GM12878 (cell line): ENCODE results near the gene EEFSEC. TPM values are rescaled to one million over a fixed set of nuclear protein-coding genes. Genes with fewer than 3 reads are reported as not detected.

Experiments used
- ATAC-seq: fragments of 200-7000 bp; cut with Tn5 transposase; 3 replicates; pipeline ENCODE4 v1.9.1; 2020; ENCODE audit warnings: mild to moderate bottlenecking, moderate library complexity
- BruUV-seq: library from RNA; stranded (reverse); fragments of 400-500 nt; replicated peaks from 2 replicates; lab custom pipeline; 2021; lab: Mats Ljungman, UMichigan
- CTCF ChIA-PET: fragments of 300-600 bp; sonication (Branson Sonifier 250); formaldehyde crosslinking; extraction: SDS; loops from one replicate; lab custom pipeline; 2021; ENCODE audit warnings: inconsistent platforms; lab: Yijun Ruan, JAX
- POLR2A ChIA-PET: fragments of 350-600 bp; formaldehyde crosslinking; extraction: SDS; loops from one replicate; lab custom pipeline; 2021; ENCODE audit warnings: inconsistent platforms; lab: Charles Lee
- RAD21 ChIA-PET: fragments of 300-600 bp; sonication (Branson Sonifier 250); formaldehyde crosslinking; loops from one replicate; lab custom pipeline; 2023; ENCODE audit warnings: antibody characterized with exemption; ENCODE audit not compliant: unreplicated experiment; lab: Charles Lee
- SMC1A ChIA-PET: fragments of 300-600 bp; sonication (Branson Sonifier 250); formaldehyde crosslinking; loops from one replicate; lab custom pipeline; 2023; ENCODE audit not compliant: unreplicated experiment, uncharacterized antibody; lab: Charles Lee
- DNase-seq: peaks from one replicate; pipeline ENCODE4 v3.0.0-alpha.2; 2011; ENCODE audit warnings: low read depth, low spot score
- FAIRE-seq: peaks from 3 replicates; lab custom pipeline; 2011; peaks lifted over from hg19 to GRCh38; lab: Jason Lieb, UNC
- H2AFZ ChIP-seq: 2 replicates; pipeline ENCODE4 v1.6.0; 2011; ENCODE audit warnings: low read depth, low read length, control low read depth; ENCODE audit not compliant: control insufficient read depth
- H3K27ac ChIP-seq: 2 replicates; pipeline ENCODE4 v1.5.1; 2011; ENCODE audit warnings: control low read depth; ENCODE audit not compliant: control insufficient read depth, insufficient read depth
- H3K27me3 ChIP-seq, 2 experiments: replicated peaks in 1 of 2; 2 replicates each; pipeline versions ENCODE4 v1.6.0 to v1.6.1; 2011; ENCODE audit warnings: low read length in 1 of 2; ENCODE audit not compliant: control insufficient read depth in 2 of 2, insufficient read depth in 2 of 2
- H3K36me3 ChIP-seq, 2 experiments: 2 replicates each; pipeline ENCODE4 v1.5.1; 2011; ENCODE audit warnings: low read length in 1 of 2; ENCODE audit not compliant: control insufficient read depth in 2 of 2, insufficient read depth in 2 of 2
- H3K4me1 ChIP-seq: 2 replicates; pipeline ENCODE4 v1.6.1; 2011; ENCODE audit warnings: mild to moderate bottlenecking, low read length, moderate library complexity, mixed read lengths; ENCODE audit not compliant: control insufficient read depth, insufficient read depth
- H3K4me2 ChIP-seq: 2 replicates; pipeline ENCODE4 v1.6.0; 2011; ENCODE audit warnings: control low read depth; ENCODE audit not compliant: control insufficient read depth, insufficient read depth
- H3K4me3 ChIP-seq: fragments of 200-600 bp; sonication (generic); 2 replicates; pipeline ENCODE4 v1.5.1; 2016
- H3K79me2 ChIP-seq: 2 replicates; pipeline ENCODE4 v1.6.0; 2011; ENCODE audit warnings: low read length; ENCODE audit not compliant: control insufficient read depth, insufficient read depth
- H3K9ac ChIP-seq: 2 replicates; pipeline ENCODE4 v1.8.0; 2011; ENCODE audit warnings: low read length, control low read depth, mixed read lengths; ENCODE audit not compliant: control insufficient read depth, insufficient read depth
- H3K9me3 ChIP-seq: replicated peaks from 3 replicates; pipeline ENCODE4 v1.5.1; 2011; ENCODE audit warnings: mild to moderate bottlenecking, low read length; ENCODE audit not compliant: control insufficient read depth, insufficient read depth
- H4K20me1 ChIP-seq: 2 replicates; pipeline ENCODE4 v1.6.0; 2011; ENCODE audit not compliant: control insufficient read depth, insufficient read depth
- CHD1 ChIP-seq: IDR thresholded peaks from 2 replicates; pipeline ENCODE4 v1.6.1; 2012; ENCODE audit warnings: low read depth, low read length, improper control_type of control experiment
- CREM ChIP-seq: IDR thresholded peaks from 2 replicates; pipeline ENCODE4 v1.6.1; 2014; ENCODE audit warnings: antibody characterized with exemption, low read depth
- EGR1 ChIP-seq, 2 experiments: IDR thresholded peaks; 1 replicate in 1 of 2; 2 replicates in 1 of 2; pipeline ENCODE4 v1.6.1; 2011 to 2012; ENCODE audit warnings: low read depth in 2 of 2, low read length in 2 of 2, borderline replicate concordance in 1 of 2, mild to moderate bottlenecking in 1 of 2, moderate library complexity in 1 of 2
- EZH2 ChIP-seq: IDR thresholded peaks from 2 replicates; pipeline ENCODE4 v1.6.1; 2012; ENCODE audit warnings: low read depth, mild to moderate bottlenecking, control low read depth, inconsistent platforms, low read length, borderline replicate concordance; ENCODE audit not compliant: control insufficient read depth
- FOXK2 ChIP-seq: fragments of 450-650 bp; IDR thresholded peaks from 2 replicates; pipeline ENCODE4 v1.6.1; 2017; ENCODE audit warnings: mild to moderate bottlenecking, moderate library complexity
- NFYA ChIP-seq: IDR thresholded peaks from 2 replicates; pipeline ENCODE4 v1.6.1; 2011; ENCODE audit warnings: low read depth, mild to moderate bottlenecking, low read length, improper control_type of control experiment, borderline replicate concordance
- POLR2A ChIP-seq: IDR thresholded peaks from 2 replicates; pipeline ENCODE4 v1.6.1; 2011; ENCODE audit warnings: low read depth, mild to moderate bottlenecking, low read length
- POLR2AphosphoS2 ChIP-seq: IDR thresholded peaks from 2 replicates; pipeline ENCODE4 v1.6.1; 2011; ENCODE audit warnings: low read depth, mild to moderate bottlenecking, low read length, improper control_type of control experiment, moderate library complexity
- RAD21 ChIP-seq: IDR thresholded peaks from 2 replicates; pipeline ENCODE4 v1.6.1; 2011; ENCODE audit warnings: mild to moderate bottlenecking, low read depth, low read length, moderate library complexity; ENCODE audit not compliant: insufficient read depth
- TCF7 ChIP-seq: IDR thresholded peaks from 2 replicates; pipeline ENCODE4 v1.6.1; 2014; ENCODE audit warnings: antibody characterized with exemption, borderline replicate concordance
- ZNF622 ChIP-seq: fragments of 450-650 bp; IDR thresholded peaks from 2 replicates; pipeline ENCODE4 v1.6.1; 2017; ENCODE audit warnings: mild to moderate bottlenecking, inconsistent platforms
- ZSCAN29 ChIP-seq: fragments of 450-650 bp; IDR thresholded peaks from 2 replicates; pipeline ENCODE4 v1.6.1; 2017; ENCODE audit warnings: mild to moderate bottlenecking, moderate library complexity
- WGBS: methylation state at CpG from one replicate; pipeline ENCODE4 v1.1.6; 2016; ENCODE audit warnings: low lambda C conversion rate; ENCODE audit not compliant: insufficient replicate concordance, insufficient coverage; ENCODE audit errors: missing lambda C conversion rate; 5-methylcytosine and 5-hydroxymethylcytosine counted together
- in situ Hi-C: fragments of 300-500 bp; cut with MboI; formaldehyde crosslinking; loops from 9 replicates; pipeline ENCODE4 v1.14.3; 2018; ENCODE audit warnings: mixed read lengths
- intact Hi-C: fragments of 100-400 bp; cut with micrococcal nuclease; formaldehyde crosslinking; loops from one replicate; pipeline ENCODE4 v1.14.2; 2022; ENCODE audit not compliant: unreplicated experiment
- polyA plus RNA-seq, 11 experiments: library from polyadenylated mRNA; depleted of rRNA in 4 of 11; unstranded in 6 of 11; stranded (reverse) in 5 of 11; fragments of >200 nt; fragmentation: Nextera tagmentation in 4 of 11; fragmentation: Illumina TruSeq in 1 of 11; extraction: Ambion mirVana in 4 of 11; extraction: Trizol in 1 of 11; gene quantifications; 1 replicate in 1 of 11; 2 replicates in 10 of 11; pipeline versions ENCODE4 v1.2.1 to v1.2.3, GENCODE V29; 2011 to 2016; ENCODE audit warnings: inconsistent platforms in 2 of 11, missing spikeins in 2 of 11, low read depth in 1 of 11
- total RNA-seq, 4 experiments: library from RNA; depleted of rRNA in 3 of 4; stranded (reverse); fragments of >200 nt in 3 of 4; fragmentation: Illumina TruSeq in 1 of 4; extraction: Trizol in 1 of 4; gene quantifications; 2 replicates each; pipeline versions ENCODE4 v1.2.1 to v1.2.3, GENCODE V29; 2013 to 2021
- TF ChIP-seq, protein P1 (sequence below): fragments of 450-650 bp; IDR thresholded peaks from 2 replicates; pipeline ENCODE4 v1.6.1; 2017; ENCODE audit warnings: mild to moderate bottlenecking, low read depth, inconsistent platforms; ENCODE audit not compliant: poor library complexity, severe bottlenecking
- TF ChIP-seq, protein P2 (sequence below): IDR thresholded peaks from 2 replicates; pipeline ENCODE4 v1.6.1; 2012; ENCODE audit warnings: low read depth, low read length, improper control_type of control experiment
- TF ChIP-seq, protein P3 (sequence below): fragments of 150-350 bp; IDR thresholded peaks from 2 replicates; pipeline ENCODE4 v1.6.1; 2014; ENCODE audit warnings: mild to moderate bottlenecking, low read depth, low read length
- TF ChIP-seq, protein P4 (sequence below): IDR thresholded peaks from 2 replicates; pipeline ENCODE4 v1.6.1; 2012; ENCODE audit warnings: low read length, inconsistent platforms
- TF ChIP-seq, protein P5 (sequence below): fragments of 450-650 bp; IDR thresholded peaks from 2 replicates; pipeline ENCODE4 v1.6.1; 2016; ENCODE audit warnings: mild to moderate bottlenecking

Gene EEFSEC
- total and polyA plus RNA-seq, 10 of the 15 experiments (the other 5 are each of a cell fraction or from before 2014, with no cell fraction given): 0.29 to 29.1 (median 16.1) TPM

DNA sequence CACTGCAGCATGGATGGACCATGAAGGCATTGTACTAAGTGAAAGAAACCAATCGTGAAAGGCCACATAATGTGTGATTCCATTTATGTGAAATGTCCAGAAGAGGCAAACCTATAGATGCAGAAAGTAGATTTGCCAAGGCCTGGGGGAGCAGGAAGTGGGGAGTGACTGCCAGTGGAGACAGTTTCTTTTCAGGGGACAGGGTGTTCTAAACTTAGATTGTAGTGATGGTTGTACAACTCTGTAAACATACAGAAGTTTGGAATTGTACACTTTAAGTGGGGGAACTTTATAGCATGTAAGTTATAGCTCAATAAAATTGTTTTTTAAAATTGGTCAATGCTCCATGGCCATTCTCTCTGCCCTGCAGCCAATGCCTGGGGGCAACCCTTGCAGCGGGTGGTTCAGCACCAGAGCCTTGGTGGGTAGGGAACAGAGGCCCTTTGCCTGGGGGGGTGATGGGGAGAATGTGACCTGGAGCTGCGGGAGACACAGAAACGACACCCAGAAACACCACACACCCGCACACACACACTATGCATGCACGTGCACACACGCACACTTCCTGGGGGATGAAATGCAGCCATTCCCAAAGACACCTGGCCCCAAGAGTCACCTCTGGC, 270.4 kb downstream of the EEFSEC start:
- RAD21 ChIA-PET: no interaction called here
- TF ChIP-seq POLR2AphosphoS2 (no peak), POLR2A (no peak), EZH2 (no peak), TCF7 (no peak), RAD21 (no peak), CHD1 (no peak), NFYA (no peak), EGR1 (IDR thresholded peaks at IDR 0.05; ENCODE audit: borderline replicate concordance in 1 of 2, low read depth in 2 of 2, low read length in 2 of 2) (no peak), ZSCAN29 (no peak), FOXK2 (no peak), CREM (no peak), ZNF622 (no peak)
- TF ChIP-seq, protein P1, sequence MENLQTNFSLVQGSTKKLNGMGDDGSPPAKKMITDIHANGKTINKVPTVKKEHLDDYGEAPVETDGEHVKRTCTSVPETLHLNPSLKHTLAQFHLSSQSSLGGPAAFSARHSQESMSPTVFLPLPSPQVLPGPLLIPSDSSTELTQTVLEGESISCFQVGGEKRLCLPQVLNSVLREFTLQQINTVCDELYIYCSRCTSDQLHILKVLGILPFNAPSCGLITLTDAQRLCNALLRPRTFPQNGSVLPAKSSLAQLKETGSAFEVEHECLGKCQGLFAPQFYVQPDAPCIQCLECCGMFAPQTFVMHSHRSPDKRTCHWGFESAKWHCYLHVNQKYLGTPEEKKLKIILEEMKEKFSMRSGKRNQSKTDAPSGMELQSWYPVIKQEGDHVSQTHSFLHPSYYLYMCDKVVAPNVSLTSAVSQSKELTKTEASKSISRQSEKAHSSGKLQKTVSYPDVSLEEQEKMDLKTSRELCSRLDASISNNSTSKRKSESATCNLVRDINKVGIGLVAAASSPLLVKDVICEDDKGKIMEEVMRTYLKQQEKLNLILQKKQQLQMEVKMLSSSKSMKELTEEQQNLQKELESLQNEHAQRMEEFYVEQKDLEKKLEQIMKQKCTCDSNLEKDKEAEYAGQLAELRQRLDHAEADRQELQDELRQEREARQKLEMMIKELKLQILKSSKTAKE: no peak
- TF ChIP-seq, protein P2, sequence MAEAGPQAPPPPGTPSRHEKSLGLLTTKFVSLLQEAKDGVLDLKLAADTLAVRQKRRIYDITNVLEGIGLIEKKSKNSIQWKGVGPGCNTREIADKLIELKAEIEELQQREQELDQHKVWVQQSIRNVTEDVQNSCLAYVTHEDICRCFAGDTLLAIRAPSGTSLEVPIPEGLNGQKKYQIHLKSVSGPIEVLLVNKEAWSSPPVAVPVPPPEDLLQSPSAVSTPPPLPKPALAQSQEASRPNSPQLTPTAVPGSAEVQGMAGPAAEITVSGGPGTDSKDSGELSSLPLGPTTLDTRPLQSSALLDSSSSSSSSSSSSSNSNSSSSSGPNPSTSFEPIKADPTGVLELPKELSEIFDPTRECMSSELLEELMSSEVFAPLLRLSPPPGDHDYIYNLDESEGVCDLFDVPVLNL: no peak
- TF ChIP-seq, protein P3, sequence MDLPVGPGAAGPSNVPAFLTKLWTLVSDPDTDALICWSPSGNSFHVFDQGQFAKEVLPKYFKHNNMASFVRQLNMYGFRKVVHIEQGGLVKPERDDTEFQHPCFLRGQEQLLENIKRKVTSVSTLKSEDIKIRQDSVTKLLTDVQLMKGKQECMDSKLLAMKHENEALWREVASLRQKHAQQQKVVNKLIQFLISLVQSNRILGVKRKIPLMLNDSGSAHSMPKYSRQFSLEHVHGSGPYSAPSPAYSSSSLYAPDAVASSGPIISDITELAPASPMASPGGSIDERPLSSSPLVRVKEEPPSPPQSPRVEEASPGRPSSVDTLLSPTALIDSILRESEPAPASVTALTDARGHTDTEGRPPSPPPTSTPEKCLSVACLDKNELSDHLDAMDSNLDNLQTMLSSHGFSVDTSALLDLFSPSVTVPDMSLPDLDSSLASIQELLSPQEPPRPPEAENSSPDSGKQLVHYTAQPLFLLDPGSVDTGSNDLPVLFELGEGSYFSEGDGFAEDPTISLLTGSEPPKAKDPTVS: no peak
- TF ChIP-seq, protein P4, sequence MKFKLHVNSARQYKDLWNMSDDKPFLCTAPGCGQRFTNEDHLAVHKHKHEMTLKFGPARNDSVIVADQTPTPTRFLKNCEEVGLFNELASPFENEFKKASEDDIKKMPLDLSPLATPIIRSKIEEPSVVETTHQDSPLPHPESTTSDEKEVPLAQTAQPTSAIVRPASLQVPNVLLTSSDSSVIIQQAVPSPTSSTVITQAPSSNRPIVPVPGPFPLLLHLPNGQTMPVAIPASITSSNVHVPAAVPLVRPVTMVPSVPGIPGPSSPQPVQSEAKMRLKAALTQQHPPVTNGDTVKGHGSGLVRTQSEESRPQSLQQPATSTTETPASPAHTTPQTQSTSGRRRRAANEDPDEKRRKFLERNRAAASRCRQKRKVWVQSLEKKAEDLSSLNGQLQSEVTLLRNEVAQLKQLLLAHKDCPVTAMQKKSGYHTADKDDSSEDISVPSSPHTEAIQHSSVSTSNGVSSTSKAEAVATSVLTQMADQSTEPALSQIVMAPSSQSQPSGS: no peak
- TF ChIP-seq, protein P5, sequence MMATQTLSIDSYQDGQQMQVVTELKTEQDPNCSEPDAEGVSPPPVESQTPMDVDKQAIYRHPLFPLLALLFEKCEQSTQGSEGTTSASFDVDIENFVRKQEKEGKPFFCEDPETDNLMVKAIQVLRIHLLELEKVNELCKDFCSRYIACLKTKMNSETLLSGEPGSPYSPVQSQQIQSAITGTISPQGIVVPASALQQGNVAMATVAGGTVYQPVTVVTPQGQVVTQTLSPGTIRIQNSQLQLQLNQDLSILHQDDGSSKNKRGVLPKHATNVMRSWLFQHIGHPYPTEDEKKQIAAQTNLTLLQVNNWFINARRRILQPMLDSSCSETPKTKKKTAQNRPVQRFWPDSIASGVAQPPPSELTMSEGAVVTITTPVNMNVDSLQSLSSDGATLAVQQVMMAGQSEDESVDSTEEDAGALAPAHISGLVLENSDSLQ: no peak
- intact Hi-C loops (no loop called here), in situ Hi-C loops (loop anchor here (5.0 kb wide), 1 partner anchor 184 kb away; no protein-coding TSS in a partner anchor)
- BruUV-seq: no TSS peak
- Histone ChIP-seq H3K4me1 (no peaks in the 10 kb centered on the region), H3K27me3 (no peaks in the 10 kb centered on the region), H3K4me2 (no peak overlapping the region), H3K9me3 (no peaks in the 10 kb centered on the region), H3K9ac (no peak overlapping the region), H3K27ac (no peak overlapping the region), H3K79me2 (no peaks in the 10 kb centered on the region), H3K4me3 (no peak overlapping the region), H2AFZ (no peak overlapping the region), H3K36me3 (no peaks in the 10 kb centered on the region), H4K20me1 (no peaks in the 10 kb centered on the region)
- POLR2A ChIA-PET: no interaction called here
- ATAC-seq (no peak), DNase-seq (no peak), FAIRE-seq (no peak)
- 68% methylated on average over 7 of the region's 7 CpGs for WGBS
- SMC1A ChIA-PET: no interaction called here
- CTCF ChIA-PET: no interaction called here
